ENCODE data around the gene MMP19.
"Not testable (repeated sequence)": the region's sequence is repeated elsewhere in the genome, so short reads cannot be mapped to it uniquely, and the experiment has no call there.

Gene MMP19

GRCh38 chr12:55845785-55846496 is 3.2 kb upstream of the MMP19 start:
- Histone ChIP-seq H3K4me3 (ENCODE audit: low read depth in 1 of 5, low read length in 5 of 5) (no peak overlapping the region), H3K27ac (ENCODE audit: low read depth, low read length) (peak overlapping the region; percentile 99), H3K9me3 (ENCODE audit: control insufficient read depth in 5 of 5, low read length in 5 of 5) (no peaks in the 10 kb centered on the region), H3K27me3 (ENCODE audit: control insufficient read depth in 5 of 5, insufficient read depth in 4 of 5, low read length in 5 of 5) (peaks cover 0 to 4% (median 0%) of the 10 kb centered on the region in 5 donors), H3K4me1 (ENCODE audit: control insufficient read depth in 5 of 5, insufficient read depth in 5 of 5, low read length in 5 of 5) (peaks cover 22 to 86% (median 69%) of the 10 kb centered on the region in 5 donors), H3K36me3 (ENCODE audit: control insufficient read depth in 5 of 5, insufficient read depth in 5 of 5, low read length in 5 of 5) (peaks cover 0 to under 1% (median 0%) of the 10 kb centered on the region in 5 donors), H3K9ac (ENCODE audit: low read length in 5 of 5) (peak overlapping the region in 1 of 5 donors; percentile 76)

GRCh38 chr12:55845361-55845760 is 2.6 kb upstream of the MMP19 start:
- H3K36me3 ChIP-seq (ENCODE audit: control insufficient read depth in 5 of 5, insufficient read depth in 5 of 5, low read length in 5 of 5) = peaks cover 0 to 6% (median 4%) of the 10 kb centered on the region in 5 donors
- peaks cover 22 to 82% (median 69%) of the 10 kb centered on the region in 5 donors for H3K4me1 ChIP-seq (ENCODE audit: control insufficient read depth in 5 of 5, insufficient read depth in 5 of 5, low read length in 5 of 5)
- peak overlapping the region in 3 of 5 donors; percentile 9 to 76 (median 57) for H3K9ac ChIP-seq (ENCODE audit: low read length in 5 of 5)
- H3K27me3 ChIP-seq (ENCODE audit: control insufficient read depth in 5 of 5, insufficient read depth in 4 of 5, low read length in 5 of 5) = peaks cover 0 to 4% (median 0%) of the 10 kb centered on the region in 5 donors
- peak overlapping the region; percentile 99 for H3K27ac ChIP-seq (ENCODE audit: low read depth, low read length)
- no peak overlapping the region for H3K4me3 ChIP-seq (ENCODE audit: low read depth in 1 of 5, low read length in 5 of 5)
- H3K9me3 ChIP-seq (ENCODE audit: control insufficient read depth in 5 of 5, low read length in 5 of 5) = no peaks in the 10 kb centered on the region

GRCh38 chr12:55844961-55845360 is 2.2 kb upstream of the MMP19 start:
- Histone ChIP-seq H3K4me1 (ENCODE audit: control insufficient read depth in 5 of 5, insufficient read depth in 5 of 5, low read length in 5 of 5) (peaks cover 20 to 78% (median 66%) of the 10 kb centered on the region in 5 donors), H3K9ac (ENCODE audit: low read length in 5 of 5) (peak overlapping the region in 2 of 5 donors; percentile 57 to 76), H3K27me3 (ENCODE audit: control insufficient read depth in 5 of 5, insufficient read depth in 4 of 5, low read length in 5 of 5) (peaks cover 0 to 4% (median 0%) of the 10 kb centered on the region in 5 donors), H3K9me3 (ENCODE audit: control insufficient read depth in 5 of 5, low read length in 5 of 5) (no peaks in the 10 kb centered on the region), H3K4me3 (ENCODE audit: low read depth in 1 of 5, low read length in 5 of 5) (no peak overlapping the region), H3K27ac (ENCODE audit: low read depth, low read length) (peak overlapping the region; percentile 99), H3K36me3 (ENCODE audit: control insufficient read depth in 5 of 5, insufficient read depth in 5 of 5, low read length in 5 of 5) (peaks cover 0 to 9% (median 6%) of the 10 kb centered on the region in 5 donors)

GRCh38 chr12:55843431-55843830 is 695 bp upstream of the MMP19 start:
- Histone ChIP-seq H3K9me3 (ENCODE audit: control insufficient read depth in 5 of 5, low read length in 5 of 5) (no peaks in the 10 kb centered on the region), H3K27ac (ENCODE audit: low read depth, low read length) (peak overlapping the region; percentile 84), H3K4me1 (ENCODE audit: control insufficient read depth in 5 of 5, insufficient read depth in 5 of 5, low read length in 5 of 5) (peaks cover 16 to 71% (median 55%) of the 10 kb centered on the region in 5 donors)

GRCh38 chr12:55840581-55841351 is 2.0 kb downstream of the MMP19 start:
- H3K27me3 ChIP-seq (ENCODE audit: control insufficient read depth in 5 of 5, insufficient read depth in 4 of 5, low read length in 5 of 5) = no peaks in the 10 kb centered on the region

More at GRCh38 chr12:55843431-55843830, 695 bp upstream of the MMP19 start:
- Histone ChIP-seq H3K4me3 (ENCODE audit: low read depth in 1 of 5, low read length in 5 of 5) (no peak overlapping the region), H3K9ac (ENCODE audit: low read length in 5 of 5) (peak overlapping the region in 2 of 5 donors; percentile 85 to 94), H3K36me3 (ENCODE audit: control insufficient read depth in 5 of 5, insufficient read depth in 5 of 5, low read length in 5 of 5) (peaks cover 0 to 21% (median 14%) of the 10 kb centered on the region in 5 donors), H3K27me3 (ENCODE audit: control insufficient read depth in 5 of 5, insufficient read depth in 4 of 5, low read length in 5 of 5) (peaks cover 0 to 4% (median 0%) of the 10 kb centered on the region in 5 donors)

GRCh38 chr12:55839345-55840140 is 3.2 kb downstream of the MMP19 start:
- peaks cover 4 to 42% (median 29%) of the 10 kb centered on the region in 5 donors for H3K36me3 ChIP-seq (ENCODE audit: control insufficient read depth in 5 of 5, insufficient read depth in 5 of 5, low read length in 5 of 5)
- H3K27me3 ChIP-seq (ENCODE audit: control insufficient read depth in 5 of 5, insufficient read depth in 4 of 5, low read length in 5 of 5) = no peaks in the 10 kb centered on the region
- peaks cover 4 to 37% (median 23%) of the 10 kb centered on the region in 5 donors for H3K4me1 ChIP-seq (ENCODE audit: control insufficient read depth in 5 of 5, insufficient read depth in 5 of 5, low read length in 5 of 5)
- H3K4me3 ChIP-seq (ENCODE audit: low read depth in 1 of 5, low read length in 5 of 5) = no peak overlapping the region
- H3K9ac ChIP-seq (ENCODE audit: low read length in 5 of 5) = no peak overlapping the region
- H3K9me3 ChIP-seq (ENCODE audit: control insufficient read depth in 5 of 5, low read length in 5 of 5) = no peaks in the 10 kb centered on the region
- H3K27ac ChIP-seq (ENCODE audit: low read depth, low read length) = no peak overlapping the region

More at GRCh38 chr12:55840581-55841351, 2.0 kb downstream of the MMP19 start:
- Histone ChIP-seq H3K4me1 (ENCODE audit: control insufficient read depth in 5 of 5, insufficient read depth in 5 of 5, low read length in 5 of 5) (peaks cover 7 to 47% (median 32%) of the 10 kb centered on the region in 5 donors), H3K9me3 (ENCODE audit: control insufficient read depth in 5 of 5, low read length in 5 of 5) (no peaks in the 10 kb centered on the region), H3K27ac (ENCODE audit: low read depth, low read length) (no peak overlapping the region), H3K4me3 (ENCODE audit: low read depth in 1 of 5, low read length in 5 of 5) (peak overlapping the region; percentile 23 to 95 (median 79)), H3K9ac (ENCODE audit: low read length in 5 of 5) (peak overlapping the region in 1 of 5 donors; percentile 10), H3K36me3 (ENCODE audit: control insufficient read depth in 5 of 5, insufficient read depth in 5 of 5, low read length in 5 of 5) (peaks cover 4 to 40% (median 29%) of the 10 kb centered on the region in 5 donors)

GRCh38 chr12:55838361-55838760 is 4.4 kb downstream of the MMP19 start:
- Histone ChIP-seq H3K27ac (ENCODE audit: low read depth, low read length) (no peak overlapping the region), H3K4me1 (ENCODE audit: control insufficient read depth in 5 of 5, insufficient read depth in 5 of 5, low read length in 5 of 5) (peaks cover 4 to 31% (median 25%) of the 10 kb centered on the region in 5 donors), H3K9ac (ENCODE audit: low read length in 5 of 5) (no peak overlapping the region), H3K4me3 (ENCODE audit: low read depth in 1 of 5, low read length in 5 of 5) (no peak overlapping the region), H3K27me3 (ENCODE audit: control insufficient read depth in 5 of 5, insufficient read depth in 4 of 5, low read length in 5 of 5) (no peaks in the 10 kb centered on the region), H3K9me3 (ENCODE audit: control insufficient read depth in 5 of 5, low read length in 5 of 5) (no peaks in the 10 kb centered on the region), H3K36me3 (ENCODE audit: control insufficient read depth in 5 of 5, insufficient read depth in 5 of 5, low read length in 5 of 5) (peaks cover 4 to 44% (median 29%) of the 10 kb centered on the region in 5 donors)

GRCh38 chr12:55834400-55834799 is 8.3 kb downstream of the MMP19 start:
- not testable (repeated sequence) for H3K9ac ChIP-seq (ENCODE audit: low read length in 5 of 5); H3K4me3 ChIP-seq (ENCODE audit: low read depth in 1 of 5, low read length in 5 of 5); H3K9me3 ChIP-seq (ENCODE audit: control insufficient read depth in 5 of 5, low read length in 5 of 5); H3K27me3 ChIP-seq (ENCODE audit: control insufficient read depth in 5 of 5, insufficient read depth in 4 of 5, low read length in 5 of 5); H3K27ac ChIP-seq (ENCODE audit: low read depth, low read length)
- Histone ChIP-seq H3K36me3 (ENCODE audit: control insufficient read depth in 5 of 5, insufficient read depth in 5 of 5, low read length in 5 of 5) (peaks cover 4 to 33% (median 22%) of the 10 kb centered on the region in 5 donors), H3K4me1 (ENCODE audit: control insufficient read depth in 5 of 5, insufficient read depth in 5 of 5, low read length in 5 of 5) (peaks cover 6 to 38% (median 27%) of the 10 kb centered on the region in 5 donors)

- H3K9me3 ChIP-seq (ENCODE audit: control insufficient read depth in 5 of 5, low read length in 5 of 5) = no peaks in the 10 kb centered on the region
- peak overlapping the region in 1 of 5 donors; percentile 22 for H3K9ac ChIP-seq (ENCODE audit: low read length in 5 of 5)
- peaks cover 6 to 46% (median 37%) of the 10 kb centered on the region in 5 donors for H3K4me1 ChIP-seq (ENCODE audit: control insufficient read depth in 5 of 5, insufficient read depth in 5 of 5, low read length in 5 of 5)
- no peak overlapping the region for H3K27ac ChIP-seq (ENCODE audit: low read depth, low read length)
- peaks cover 4 to 24% (median 12%) of the 10 kb centered on the region in 5 donors for H3K36me3 ChIP-seq (ENCODE audit: control insufficient read depth in 5 of 5, insufficient read depth in 5 of 5, low read length in 5 of 5)
- H3K27me3 ChIP-seq (ENCODE audit: control insufficient read depth in 5 of 5, insufficient read depth in 4 of 5, low read length in 5 of 5) = no peaks in the 10 kb centered on the region
- no peak overlapping the region for H3K4me3 ChIP-seq (ENCODE audit: low read depth in 1 of 5, low read length in 5 of 5)
These were observed 9.7 kb downstream of the MMP19 start for GRCh38 chr12:55833056-55833455.
